GM18507 (cell line): Measurements from ENCODE around the gene NUFIP2.
A peak's percentile ranks its signal among the peaks of the same experiment; 100 is the strongest.
"Not testable (repeated sequence)": the region's sequence is repeated elsewhere in the genome, so short reads cannot be mapped to it uniquely, and the experiment has no call there.

ENCODE experiments used
- DNase-seq: peaks from one replicate; pipeline ENCODE4 v3.0.0; 2011; ENCODE audit warnings: low read depth; ENCODE audit not compliant: insufficient read length; ENCODE audit errors: extremely low spot score
- FAIRE-seq: peaks from 2 replicates; lab custom pipeline; 2011; peaks lifted over from hg19 to GRCh38; lab: Jason Lieb, UNC

The NUFIP2 gene

DNA sequence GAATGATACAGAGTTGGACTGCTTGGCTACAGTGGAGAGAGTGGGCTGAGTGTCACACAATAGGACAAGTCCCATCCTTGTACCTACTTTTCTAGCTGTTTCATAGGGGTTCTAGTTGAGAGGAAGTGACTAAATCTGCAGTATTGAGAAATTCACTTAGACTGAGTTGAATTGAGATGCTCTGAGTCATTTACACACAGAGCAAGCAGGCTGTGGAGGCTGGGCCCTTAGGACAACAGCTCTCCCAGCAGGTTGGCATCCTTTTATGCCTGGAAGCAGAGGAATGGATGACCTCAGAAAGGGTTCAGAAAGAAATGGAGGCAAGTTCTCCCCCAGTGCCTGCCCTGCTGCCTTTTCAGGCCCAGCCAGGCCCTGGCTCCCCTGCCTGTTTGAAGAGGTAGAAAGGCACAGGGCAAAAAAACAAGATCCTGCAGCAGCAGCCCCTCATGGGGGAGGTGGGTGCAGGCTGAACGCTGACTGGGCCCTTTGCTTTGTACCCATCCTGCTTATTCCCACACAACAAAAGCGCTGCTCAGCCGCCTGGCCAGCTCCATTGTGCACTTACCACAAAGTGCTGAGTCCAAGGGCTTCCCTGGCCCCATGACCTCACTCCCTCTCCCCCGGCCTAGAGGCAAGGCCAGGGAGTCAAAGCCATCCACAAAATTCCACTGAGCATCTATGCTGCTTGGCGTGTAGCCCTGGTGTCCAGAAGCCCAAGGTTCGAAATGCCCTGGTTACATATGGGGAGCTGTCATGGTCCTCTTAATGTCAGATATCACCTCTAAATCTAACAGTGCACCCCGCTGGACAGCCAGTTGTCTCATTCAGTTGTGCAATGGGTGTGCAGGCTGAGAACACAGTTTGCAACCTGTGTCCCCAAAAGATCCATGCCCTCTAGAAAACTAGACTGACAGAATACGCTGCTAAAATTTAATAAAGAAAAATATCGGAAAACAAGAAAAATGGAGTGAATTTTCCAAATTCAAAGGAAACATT, 52.7 kb downstream of the NUFIP2 start:
- no peak for DNase-seq
- FAIRE-seq, result no peak

- FAIRE-seq, result no peak
- no peak for DNase-seq
Observed at GRCh38 chr17:29240477-29240876, 53.5 kb downstream of the NUFIP2 start.

- DNase-seq (no peak), FAIRE-seq (no peak)
Observed at GRCh38 chr17:29238133-29238850, 55.7 kb downstream of the NUFIP2 start.

GRCh38 chr17:29237476-29238132, 56.3 kb downstream of the NUFIP2 start:
- FAIRE-seq (no peak), DNase-seq (no peak)

DNA sequence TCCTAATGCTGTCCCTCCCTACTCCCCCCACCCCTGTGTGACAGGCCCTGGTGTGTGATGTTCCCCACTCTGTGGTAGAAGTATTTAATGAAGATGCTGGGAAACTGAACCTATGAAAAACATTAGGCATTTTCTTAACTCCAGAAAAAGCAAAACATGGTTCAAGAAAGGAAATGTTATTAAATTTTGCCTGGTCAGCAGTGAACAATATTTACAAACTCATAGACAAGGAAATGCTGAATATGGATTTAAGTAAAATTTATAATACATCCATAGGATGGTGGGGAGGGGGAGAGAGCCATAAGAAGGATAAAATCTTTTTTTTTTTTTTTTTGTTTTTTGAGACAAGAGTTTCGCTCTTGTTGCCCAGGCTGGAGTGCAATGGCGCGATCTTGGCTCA, 58.0 kb downstream of the NUFIP2 start:
- FAIRE-seq, result no peak
- DNase-seq, result no peak

DNA sequence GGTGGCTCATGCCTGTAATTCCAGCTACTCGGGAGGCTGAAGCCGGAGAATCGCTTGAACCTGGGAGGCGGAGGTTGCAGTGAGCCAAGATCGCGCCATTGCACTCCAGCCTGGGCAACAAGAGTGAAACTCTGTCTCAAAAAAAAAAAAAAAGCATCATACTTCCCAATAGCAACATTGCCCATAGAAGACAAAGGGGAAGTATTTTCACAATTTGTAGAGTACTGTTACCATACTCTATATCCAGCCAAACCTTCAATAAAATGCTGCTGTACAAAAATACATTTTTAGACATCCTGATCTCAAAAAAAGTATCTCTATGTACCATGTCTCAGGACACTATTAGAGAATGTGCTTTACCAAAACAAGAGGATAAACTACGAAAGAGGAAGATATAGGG, 59.0 kb downstream of the NUFIP2 start:
- DNase-seq, FAIRE-seq: not testable (repeated sequence)

DNA sequence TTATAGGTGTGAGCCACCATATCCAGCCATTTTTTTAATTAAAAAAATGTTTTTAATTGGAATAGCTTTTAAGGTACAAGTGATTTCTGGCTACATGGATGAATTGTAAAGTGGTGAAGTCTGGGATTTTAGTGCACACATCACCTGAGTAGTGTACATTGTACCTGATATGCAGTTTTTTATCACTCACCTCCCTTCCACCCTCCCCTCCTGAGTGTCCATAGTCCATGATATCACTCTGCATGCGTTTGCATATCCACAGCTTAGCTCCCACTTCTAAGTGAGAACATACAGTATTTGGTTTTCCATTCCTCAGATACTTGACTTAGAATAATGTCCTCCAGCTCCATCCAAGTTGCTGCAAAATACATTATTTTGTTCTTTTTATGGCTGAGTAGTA, 60.6 kb downstream of the NUFIP2 start:
- DNase-seq (no peak), FAIRE-seq (no peak)

DNA sequence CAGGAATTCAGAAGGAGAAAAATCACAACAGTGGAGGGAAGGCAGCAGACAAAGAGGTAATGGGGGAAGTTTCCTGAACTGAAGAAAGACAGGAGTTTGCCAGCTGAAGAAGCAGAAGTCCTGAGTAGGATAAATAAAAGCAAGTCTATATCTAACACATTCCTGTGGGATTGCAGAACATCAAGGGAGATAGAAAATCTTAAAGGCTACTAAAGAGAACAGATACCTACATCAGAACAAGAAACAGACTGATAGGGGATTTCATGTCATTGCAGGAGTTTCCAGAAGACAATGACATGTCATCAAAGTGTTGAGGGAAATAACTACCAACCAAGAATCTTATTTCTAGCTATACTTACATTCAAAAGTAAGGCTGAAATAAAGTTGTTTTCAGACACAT, 68.6 kb downstream of the NUFIP2 start:
- FAIRE-seq, result no peak
- DNase-seq, result no peak

DNA sequence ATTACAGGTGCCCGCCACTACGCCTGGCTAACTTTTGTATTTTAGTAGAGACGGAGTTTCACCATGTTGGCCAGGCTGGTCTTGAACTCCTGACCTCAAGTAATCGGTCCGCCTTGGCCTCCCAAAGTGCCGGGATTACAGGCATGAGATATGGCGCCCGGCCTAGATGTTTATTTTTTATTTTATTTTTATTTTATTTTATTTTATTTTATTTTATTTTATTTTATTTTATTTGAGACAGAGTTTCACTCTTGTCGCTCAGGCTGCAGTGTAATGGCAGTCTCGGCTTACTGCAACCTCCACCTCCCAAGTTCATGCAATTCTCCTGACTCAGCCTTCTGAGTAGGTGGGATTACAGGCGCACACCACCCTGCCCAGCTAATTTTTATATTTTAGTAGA, 72.6 kb downstream of the NUFIP2 start:
- DNase-seq, FAIRE-seq: not testable (repeated sequence)

- DNase-seq (peak; percentile 44), FAIRE-seq (peak; percentile 84)
Observed at GRCh38 chr17:29219378-29220047, 74.4 kb downstream of the NUFIP2 start.

GRCh38 chr17:29216856-29217255, 77.1 kb downstream of the NUFIP2 start:
- DNase-seq (no peak), FAIRE-seq (no peak)

DNA sequence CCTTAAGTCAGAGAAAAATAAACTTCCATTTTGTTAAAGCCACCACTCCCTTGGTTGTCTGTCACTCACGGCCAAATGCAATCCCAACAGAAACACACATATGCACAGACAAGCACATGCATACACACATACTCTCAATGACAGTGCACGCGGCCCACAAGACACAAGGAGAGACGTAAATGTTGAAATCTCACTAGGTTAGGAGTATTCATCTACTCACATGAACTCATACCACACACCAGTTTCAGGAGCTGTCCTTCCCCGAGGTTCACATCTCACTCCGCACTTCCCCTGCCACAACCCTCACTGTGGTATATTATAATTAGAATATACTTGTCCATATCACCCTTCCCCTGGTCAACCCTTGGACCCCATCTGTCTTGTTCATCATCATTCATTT, 77.8 kb downstream of the NUFIP2 start:
- FAIRE-seq, result no peak
- DNase-seq, result no peak

DNA sequence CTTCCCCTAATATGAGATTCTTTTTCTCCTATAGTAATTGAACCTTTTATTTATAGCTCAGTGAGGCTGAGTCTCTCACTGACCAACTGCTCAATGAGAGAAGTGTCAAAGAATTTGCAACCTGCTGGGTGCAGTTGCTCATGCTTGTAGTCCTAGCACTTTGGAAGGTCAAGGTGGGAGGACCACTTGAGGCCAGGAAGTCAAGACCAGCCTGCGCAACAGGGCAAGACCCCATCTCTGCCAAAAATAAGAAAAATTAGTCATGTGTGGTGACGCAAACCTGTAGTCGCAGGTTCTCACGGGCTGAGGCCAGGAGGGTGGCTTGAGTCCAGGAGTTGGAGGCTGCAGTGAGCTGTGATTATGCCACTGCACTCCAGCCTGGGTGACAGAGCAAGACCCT, 78.2 kb downstream of the NUFIP2 start:
- DNase-seq (no peak), FAIRE-seq (no peak)

GRCh38 chr17:29215174-29215573, 78.8 kb downstream of the NUFIP2 start:
- FAIRE-seq, result no peak
- DNase-seq, result no peak

- no peak for FAIRE-seq
- no peak for DNase-seq
Observed at GRCh38 chr17:29214215-29215146, 79.5 kb downstream of the NUFIP2 start.

DNA sequence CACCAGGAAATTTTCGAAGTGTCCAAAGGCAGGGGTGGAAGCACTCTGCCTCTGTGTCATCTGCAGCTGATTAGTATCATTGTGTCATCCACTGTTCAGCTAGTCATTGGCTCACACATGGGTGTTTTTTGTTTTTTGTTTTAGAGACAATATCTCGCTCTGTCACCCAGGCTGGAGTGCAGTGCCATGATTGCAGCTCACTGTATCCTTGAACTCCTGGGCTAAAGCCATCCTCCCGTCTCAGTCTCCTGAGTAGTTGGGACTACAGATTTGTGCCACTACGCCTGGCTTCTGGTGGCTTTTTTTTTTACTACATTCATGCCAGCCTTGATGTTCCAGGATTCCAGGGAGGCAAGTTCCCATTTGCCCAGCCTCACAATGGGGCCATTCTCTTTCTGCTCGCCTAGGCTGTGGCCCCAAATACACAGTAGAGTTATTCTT, 81.2 kb downstream of the NUFIP2 start:
- no peak for FAIRE-seq

DNA sequence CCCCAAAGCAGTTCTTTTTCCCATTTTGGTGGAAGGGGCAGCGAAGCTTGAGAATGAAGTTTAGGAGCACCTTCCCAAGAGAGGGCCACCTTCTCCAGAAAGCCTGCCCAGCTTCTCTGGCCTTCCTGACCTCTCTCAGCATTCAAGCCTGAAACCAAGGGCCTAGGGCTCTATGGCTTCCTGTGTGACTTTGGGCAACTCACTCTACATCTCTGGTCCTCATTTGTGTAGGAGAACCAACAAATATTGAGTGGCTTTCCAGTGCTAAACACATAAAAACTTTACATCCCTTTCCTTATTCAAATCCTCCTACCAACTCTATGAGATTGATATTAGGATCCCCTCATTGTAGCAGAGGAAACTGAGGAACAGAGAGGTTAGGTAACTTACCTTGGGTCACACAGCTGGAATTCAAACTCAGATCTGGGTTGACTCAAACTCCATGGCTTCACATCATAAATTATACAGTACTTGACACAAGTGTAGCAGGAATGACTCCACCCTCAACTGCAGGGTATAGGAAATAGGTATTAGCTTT, 81.8 kb downstream of the NUFIP2 start:
- no peak for FAIRE-seq
- DNase-seq, result no peak

More for the DNA sequence above, 81.2 kb downstream of the NUFIP2 start:
- no peak for DNase-seq

GRCh38 chr17:29210879-29211278, 83.1 kb downstream of the NUFIP2 start:
- FAIRE-seq (no peak), DNase-seq (no peak)
